CD4-positive, alpha-beta T cell treated with Interleukin-10 for 1 hour (primary cell): ENCODE results near the gene PSMC5.
"Not testable (repeated sequence)": the region's sequence is repeated elsewhere in the genome, so short reads cannot be mapped to it uniquely, and the experiment has no call there.

ENCODE experiments used
- DNase-seq: peaks from one replicate; pipeline ENCODE4 v3.0.0-alpha.2; 2020

Gene PSMC5

DNA sequence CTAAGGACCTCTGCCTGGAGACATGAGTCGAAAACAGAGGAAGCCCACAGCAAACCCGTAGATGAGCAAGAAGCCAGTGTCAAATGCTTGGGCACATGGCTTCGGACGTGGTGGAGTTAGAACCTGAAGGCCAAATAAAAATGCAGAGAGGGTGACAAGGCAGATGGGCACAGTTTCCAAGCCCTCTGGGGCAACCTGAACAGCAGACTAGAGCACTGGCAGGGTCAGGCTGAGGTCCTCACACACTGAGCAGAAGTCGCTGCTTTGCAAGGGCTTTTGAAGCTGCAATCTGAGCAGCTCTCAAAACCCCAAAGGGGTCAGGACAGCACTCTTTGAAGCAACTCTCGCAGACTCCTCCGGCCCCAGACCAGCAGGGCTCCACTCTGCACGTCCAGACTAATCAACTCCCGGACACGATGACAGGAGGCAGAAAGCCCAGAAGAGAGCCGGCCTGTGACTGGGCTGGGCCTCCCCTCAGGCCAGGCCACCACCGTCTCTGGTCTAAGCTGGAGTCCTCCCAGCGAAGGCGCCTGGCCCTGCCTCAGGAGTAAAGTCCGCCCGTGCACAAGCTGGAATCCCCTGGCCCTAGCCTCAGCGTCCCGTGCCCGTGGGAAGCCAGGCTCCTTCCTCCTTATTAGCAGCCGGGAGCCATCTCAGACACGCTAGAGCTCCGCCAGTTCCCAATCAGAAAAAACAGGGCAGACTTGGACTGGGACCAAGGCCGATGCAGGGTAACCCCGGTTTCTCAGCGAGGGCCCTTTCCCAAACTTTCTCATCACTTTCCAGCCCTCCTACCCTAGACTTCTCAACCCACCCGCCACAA lies 14.3 kb downstream of the PSMC5 start:
- no peak for DNase-seq

DNA sequence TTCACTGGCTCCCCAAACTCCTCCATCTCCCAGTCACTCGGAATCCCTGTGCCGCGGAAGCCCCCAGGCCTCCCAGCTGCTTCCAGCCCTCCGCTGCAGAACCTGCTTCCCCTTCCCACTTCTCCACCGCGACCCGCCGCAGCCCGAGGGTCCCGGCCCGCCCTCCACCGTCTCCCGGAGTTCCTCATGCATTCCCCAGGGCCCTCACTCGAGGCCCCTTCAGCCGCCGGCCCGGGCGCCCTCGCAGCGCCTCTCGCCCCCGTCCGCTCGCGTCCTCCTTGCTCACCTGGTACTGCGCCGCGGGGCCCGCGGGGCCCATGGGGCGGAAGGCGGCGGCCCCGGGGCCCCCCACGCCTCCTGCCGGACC lies 14.9 kb downstream of the PSMC5 start:
- DNase-seq: no peak

DNA sequence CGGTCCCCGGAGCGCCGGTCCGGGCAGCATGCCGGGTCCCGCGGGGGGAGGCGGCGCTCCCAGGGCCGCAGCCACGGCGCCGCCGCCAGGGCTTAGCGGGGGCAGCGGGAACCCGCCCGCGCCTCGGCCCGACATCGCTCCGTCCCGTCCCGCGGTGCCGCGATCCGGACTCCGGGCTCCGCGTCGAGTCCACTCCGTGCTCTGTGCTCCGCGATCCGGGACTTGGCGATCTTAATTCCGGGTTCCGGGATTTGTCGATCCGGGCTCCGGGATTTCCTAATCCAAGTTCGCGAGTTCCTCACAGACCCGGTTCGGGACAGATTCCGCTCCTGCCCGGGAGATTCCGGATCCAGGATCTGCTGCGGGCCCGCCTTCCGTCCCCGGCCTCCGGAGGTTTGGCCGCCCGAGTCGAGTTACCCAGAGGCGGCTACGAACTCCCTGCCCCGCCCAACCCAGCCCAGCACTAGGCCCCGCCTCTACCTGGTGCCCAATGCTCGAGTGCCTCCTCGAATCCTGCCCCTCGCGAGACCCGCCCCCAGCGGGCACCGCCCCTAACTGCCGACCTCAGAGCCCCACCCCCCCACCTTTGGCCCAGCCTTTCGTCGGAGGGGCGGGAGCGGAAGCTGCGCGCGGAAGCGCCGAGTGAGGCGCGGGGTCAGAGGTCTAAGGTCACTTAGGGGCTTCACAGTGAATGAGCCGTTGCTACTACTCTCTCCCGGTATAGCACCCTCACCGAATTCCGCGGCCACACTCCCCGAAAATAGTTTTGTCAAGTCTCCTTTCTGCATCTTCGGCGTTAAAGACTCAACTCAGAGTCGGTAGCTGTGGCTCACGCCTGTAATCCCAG lies 15.5 kb downstream of the PSMC5 start, which contains the start of gene SMARCD2:
Gene SMARCD2 (minus strand): TSS at position 146 of the 847 bp plus-strand sequence. CDS start 11 bp downstream, at position 135.
- peak; percentile 99 for DNase-seq

DNA sequence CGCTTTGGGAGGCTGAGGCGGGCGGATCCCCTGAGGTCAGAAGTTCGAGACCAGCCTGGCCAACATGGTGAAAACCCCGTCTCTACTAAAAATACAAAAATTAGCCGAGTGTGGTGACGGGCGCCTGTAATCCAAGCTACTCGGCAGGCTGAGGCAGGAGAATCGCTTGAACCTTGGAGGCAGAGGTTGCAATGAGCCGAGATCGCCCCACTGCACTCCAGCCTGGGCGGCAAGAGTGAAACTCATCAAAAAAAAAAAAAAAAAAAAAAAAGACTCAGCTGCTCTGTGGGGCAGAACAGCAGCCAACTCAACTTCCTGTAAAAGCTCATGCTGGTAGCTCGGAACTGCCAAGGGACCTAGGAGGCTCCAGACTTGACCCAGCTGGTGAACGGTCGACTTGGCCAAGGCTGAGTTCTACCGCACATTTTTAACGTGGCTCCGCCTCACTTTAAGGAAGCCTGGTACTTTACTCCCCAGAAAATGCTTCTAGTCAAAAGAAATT lies 16.2 kb downstream of the PSMC5 start:
- peak; percentile 51 for DNase-seq

DNA sequence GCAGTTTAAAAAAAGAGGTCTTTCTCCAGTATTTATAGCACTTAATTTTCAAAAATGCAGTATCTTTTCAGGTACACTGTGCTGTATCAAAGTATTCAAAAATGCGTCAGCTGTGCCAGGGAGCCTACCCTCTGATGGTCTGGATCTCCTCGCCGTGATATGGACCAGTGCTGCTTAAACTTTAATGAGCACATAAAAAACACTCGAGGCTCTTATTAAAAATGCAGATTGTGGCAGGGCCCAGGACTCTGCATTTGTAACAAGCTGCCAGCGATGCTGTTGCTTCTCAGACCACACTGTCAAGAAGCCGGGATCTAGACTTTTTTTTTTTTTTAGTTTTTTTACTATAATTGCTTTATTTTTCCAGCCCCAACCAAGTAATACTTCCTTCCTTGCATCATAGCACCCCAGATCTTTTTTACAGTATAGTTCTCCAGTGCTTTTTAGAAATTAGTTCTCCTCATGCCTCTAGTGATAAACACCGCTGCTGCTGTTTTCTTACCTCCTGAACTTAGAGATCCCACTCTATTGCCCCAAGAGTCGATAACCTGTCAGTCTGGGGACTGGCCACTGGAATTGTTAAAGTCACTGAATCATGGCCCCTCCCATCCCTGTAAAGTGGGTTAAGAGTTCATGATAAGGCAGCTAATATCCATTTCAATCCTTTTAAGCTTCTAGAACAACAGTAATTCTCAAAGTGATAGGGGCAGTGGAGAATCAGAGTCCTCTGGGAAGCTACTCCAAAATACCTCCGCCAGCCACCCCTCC lies 16.9 kb downstream of the PSMC5 start:
- no peak for DNase-seq

DNA sequence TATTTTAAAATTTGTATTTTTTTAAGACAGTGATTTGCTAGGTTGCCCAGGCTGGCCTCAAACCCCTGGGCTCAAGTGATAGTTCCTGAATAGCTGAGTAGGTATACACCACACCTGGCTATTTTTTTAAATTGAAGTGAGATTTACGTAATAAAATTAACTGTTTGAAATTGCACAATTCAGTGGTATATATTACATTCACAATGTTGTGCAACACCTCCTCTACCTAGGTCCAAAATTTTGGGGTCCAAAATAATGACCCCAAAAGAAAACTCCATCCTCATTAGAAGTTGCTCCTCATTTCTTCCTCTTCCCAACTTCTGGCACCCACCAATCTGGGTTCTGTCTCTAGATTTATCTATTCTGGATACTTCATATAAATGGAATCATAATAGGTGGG lies 18.3 kb downstream of the PSMC5 start:
- no peak for DNase-seq

DNA sequence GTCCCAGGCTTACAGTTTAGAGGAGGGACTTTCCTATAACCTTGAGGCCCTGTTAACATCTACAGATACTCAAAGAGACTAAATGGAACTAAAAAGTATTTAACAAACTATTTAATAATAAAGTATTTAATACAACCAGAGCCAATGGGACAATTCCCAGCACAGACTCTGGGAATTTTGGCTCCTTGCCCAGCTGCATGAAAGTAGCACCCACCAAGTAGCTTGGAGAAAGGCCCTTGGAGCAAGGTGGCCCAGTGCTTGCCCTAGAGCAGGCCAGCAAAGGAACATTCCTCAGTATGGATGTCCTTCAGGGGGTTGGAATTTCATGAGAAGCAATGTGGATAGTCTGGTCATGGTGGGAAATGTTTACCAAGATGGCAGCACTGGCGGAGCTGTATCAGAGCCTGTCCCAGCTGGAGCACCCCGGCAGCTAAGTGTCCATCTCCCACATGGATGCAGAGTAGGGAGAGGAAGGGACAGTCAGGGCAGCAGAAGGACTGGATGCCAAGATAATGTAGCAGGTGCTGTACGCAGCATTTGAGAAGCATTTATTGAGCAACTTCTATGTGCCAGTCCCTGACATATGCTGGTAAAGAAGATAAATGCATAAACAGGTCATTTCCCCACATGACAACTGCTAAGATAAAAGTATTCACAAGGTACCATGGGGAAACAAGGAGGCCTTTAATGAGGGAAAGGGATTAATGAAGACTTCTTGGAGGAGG lies 20.5 kb downstream of the PSMC5 start:
- no peak for DNase-seq

DNA sequence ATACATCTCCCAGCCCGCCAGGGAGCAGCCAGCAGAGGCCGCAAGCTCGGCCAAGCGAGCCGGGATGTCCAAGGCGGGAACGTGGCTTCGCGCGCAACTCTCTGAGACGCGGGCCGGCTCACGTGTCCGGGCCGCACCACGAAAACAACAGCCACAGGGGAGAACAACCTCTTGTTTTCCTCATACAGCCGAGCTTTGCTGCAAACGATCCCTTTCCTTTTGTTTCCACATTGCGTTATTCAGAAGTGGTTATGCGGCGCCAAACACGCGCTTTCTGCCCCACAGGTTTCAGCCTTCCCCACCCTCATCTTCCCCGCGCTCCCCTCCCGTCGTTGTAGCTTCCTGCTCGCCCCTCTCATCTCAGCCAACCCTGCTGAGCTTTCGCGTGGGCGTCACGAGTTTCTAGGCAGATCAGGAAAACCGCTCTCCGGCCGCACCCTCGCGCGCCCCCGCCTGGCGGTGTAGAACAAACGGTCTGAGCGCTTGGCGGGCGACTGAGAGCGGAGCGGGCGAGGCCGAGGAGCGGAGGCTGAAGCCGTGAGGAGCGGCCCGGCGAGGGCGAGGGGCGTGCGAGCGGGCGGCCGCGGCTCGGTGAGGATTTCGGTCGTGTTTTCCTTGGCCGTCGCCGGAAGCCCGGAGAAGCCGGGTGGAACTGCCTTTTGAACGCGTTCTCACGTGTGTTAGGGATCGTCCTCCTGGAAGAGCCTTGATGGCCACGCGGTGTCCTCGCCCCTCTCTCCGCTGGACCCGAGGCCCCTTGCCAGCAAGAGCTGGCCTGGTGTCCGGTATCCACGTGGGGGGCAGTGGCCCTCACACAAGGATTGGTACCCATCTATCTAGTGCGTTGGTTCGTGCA lies 21.8 kb downstream of the PSMC5 start:
- peak; percentile 95 for DNase-seq

DNA sequence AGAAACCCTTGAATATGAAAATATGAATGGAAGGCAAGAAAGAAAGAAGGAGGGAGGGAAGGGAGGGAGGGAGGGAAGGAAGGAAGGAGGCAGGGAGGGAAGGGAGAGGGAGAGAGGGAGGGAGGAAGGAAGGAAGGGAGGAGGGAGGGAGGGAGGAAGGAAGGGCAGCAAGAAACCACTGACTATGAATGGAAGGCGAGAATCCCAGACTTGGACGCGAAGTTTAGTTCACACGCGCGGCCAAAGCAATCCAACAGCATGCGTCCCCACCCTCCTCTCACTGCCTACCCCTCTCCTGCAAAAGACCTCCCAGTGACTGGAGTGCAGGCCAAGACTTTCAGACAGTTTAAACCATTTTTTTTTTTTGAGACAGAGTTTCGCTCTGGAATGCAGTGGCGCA lies 23.2 kb downstream of the PSMC5 start:
- no peak for DNase-seq

DNA sequence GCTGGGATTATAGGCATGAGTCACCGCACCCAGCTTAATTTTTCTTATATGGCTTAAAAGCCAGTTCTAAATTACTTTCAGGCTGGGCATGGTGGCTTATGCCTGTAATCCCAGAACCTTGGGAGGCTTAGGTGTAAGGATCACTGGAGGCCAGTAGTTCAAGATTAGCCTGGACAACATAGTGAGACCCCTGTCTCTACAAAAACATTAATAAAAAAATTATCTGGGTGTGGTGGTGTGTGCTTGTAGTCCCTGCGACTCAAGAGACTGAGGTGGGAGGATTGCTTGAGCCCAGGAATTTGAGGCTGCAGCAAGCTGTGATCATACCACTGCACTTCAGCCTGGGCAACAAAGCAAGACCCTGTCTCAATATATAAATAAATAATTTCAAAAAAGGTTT lies 26.0 kb downstream of the PSMC5 start:
- DNase-seq: no peak

DNA sequence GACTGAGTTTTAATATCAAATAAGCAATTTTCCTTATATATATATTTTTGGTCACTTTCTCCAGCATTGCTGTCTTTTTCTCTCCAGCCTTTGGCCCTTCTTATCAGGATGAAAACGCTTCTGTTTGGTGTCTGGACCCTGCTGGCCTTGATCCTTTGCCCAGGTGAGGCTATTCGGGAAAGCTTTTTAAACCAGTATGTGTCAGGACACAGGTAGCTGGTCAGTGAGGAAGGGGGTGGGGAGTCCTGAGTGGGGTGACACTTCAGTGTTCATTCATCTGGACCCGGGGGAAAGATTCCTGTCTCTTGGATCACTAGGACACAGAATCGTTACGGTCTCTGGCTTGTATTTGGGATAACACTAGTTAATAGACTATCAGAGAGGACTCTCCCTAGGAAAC lies 27.5 kb downstream of the PSMC5 start:
- DNase-seq: no peak

DNA sequence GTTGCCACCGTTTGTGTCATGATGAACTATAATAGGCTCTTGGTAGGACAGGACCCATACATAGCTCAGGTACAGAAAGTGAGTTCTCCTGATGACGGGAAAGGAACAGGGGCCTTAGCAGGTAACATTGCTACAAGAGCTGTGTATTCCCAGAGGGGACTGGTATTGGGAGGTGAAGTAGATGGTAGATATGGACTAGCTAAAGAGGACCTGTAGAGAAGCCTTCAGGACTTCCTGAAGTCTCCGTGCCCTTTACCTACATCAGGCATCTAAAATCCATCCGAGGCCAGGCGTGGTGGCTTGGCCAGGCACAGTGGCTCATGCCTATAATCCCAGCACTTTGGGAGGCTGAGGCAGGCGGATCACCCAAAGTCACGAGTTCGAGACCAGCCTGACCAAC lies 28.0 kb downstream of the PSMC5 start:
- no peak for DNase-seq

DNA sequence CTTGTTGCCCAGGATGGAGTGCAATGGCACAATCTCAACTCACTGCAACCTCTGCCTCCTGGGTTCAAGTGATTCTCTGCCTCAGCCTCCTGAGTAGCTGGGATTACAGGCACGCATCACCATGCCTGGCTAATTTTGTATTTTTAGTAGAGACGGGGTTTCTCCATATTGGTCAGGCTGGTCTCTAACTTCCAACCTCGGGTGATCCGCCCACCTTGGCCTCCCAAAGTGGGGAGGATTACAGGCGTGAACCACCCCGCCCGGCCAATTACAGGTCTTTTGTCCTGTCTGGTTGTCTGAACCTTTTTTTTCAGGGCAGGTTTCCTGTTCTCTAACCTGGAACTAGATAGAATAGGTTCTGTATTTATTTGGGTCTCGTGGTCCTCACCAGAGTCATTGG lies 29.2 kb downstream of the PSMC5 start:
- not testable (repeated sequence) for DNase-seq

DNA sequence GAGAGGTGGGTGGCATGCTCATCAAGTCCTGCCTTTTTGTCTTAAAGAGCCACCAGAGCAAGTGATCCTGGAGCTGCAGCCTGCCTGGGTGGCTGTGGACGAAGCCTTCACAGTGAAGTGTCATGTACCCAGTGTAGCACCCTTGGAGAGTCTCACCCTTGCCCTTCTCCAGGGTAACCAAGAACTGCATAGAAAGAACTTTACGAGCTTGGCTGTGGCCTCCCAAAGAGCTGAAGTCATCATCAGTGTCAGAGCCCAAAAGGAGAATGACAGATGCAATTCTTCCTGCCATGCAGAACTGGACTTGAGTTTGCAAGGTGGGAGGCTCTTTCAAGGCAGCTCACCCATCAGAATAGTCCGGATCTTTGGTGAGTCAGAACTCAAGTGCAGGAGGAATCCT lies 32.0 kb downstream of the PSMC5 start:
- no peak for DNase-seq

DNA sequence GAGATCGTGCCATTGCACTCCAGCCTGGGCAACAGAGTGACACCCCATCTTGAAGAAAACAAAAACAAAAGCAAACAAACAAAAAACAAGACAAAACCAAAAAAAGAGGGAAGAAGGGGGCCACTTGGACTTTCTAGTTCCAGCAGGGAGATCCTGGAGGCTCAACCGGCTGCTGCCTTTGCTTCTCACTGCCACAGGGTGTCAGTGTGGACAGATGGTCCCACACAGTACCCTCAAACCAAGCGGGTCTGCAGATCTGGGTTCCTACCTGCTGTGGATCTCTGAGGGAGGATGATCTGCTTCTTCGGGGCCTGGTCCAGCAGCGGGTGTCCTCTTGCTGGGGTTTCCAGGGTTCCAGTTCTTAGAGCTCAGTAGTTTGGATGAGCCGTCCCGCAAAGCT lies 39.4 kb downstream of the PSMC5 start:
- DNase-seq: not testable (repeated sequence)

DNA sequence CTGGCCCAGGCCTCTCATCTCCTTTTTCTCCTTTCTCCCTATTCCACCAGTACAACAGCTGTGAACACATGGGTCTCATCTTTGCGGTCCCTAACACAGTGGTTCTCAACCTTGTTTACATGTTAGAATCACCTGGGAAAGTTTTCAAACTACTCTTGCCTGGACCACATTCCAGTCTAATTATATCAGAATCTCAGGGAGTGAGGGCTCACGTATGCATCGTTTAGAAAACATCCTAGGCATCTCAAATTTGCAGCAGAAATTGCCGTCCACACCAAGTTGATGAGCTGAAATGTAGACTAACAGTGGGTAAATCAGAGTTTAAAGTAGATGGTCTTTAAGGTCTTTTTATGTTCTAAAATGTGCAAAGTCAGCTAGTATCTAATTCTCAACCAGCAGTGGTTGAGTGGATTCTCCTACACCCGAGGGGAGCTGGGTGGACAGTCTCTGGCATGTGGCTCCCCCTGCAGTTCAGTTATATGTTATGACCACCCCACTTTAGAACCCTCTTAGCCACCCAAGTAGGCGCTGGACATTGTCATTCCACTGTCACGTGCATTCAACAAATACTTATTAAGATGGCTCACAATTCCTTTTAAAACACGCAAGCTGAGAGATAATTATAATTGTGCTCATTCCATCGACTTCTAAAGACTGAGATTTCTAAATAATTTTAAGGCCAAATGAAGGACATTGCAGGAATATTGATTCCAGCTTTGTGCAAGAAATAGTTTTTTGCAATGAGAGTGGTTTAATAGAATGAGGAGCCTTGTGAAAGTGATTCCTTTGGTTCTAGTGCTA lies 42.5 kb downstream of the PSMC5 start:
- not testable (repeated sequence) for DNase-seq

DNA sequence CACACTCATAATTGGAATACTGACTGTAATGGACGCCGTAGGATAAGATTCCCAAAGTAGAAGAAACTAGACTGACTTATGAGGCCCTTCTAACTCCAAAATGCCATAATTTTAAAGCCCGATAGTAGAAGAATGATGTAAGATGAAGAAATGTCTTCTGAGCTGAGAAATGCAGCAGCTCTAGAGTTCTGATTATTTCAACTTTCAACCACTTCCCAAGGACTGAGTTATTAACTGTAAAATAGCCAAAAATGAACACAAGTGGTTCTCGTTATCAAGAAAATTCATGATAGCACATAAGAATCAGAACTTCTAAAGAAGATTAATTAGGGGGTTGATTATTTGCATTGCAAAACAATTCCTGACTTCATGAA lies 43.0 kb downstream of the PSMC5 start:
- DNase-seq: not testable (repeated sequence)

DNA sequence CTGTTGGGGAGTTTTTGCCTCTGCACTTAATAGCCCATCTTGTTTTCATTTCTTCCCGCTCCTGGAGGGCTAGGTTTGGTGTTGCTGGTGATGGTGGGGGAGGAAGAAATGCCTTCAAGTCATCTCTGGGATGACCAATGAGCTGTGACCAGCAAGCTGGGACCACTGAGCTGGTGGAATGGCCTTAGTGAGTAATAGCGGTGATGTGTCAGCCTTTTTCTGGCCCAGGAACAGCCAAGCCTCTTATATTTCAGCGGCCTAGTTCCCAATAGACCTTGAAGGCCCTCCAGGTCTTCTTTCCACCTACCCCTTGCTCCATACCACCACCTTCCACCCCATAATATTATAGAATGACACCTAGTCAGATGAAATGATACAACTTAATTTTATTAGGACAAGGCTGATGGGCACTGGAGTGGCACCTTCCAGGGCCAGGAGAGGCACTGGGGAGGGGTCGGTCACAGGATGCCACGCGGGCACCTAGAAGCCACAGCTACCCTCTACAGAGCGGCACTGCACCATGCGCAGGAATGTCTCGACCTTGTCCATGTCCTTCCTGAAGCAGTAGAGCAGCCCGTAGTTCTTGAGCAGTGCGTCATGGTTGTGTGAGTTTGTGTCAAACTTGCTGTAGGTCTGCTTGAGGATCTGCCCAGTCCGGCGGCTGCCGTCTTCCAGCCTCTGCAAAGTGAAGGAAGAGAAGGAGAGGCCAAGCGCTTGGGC lies 44.6 kb downstream of the PSMC5 start:
- not testable (repeated sequence) for DNase-seq

DNA sequence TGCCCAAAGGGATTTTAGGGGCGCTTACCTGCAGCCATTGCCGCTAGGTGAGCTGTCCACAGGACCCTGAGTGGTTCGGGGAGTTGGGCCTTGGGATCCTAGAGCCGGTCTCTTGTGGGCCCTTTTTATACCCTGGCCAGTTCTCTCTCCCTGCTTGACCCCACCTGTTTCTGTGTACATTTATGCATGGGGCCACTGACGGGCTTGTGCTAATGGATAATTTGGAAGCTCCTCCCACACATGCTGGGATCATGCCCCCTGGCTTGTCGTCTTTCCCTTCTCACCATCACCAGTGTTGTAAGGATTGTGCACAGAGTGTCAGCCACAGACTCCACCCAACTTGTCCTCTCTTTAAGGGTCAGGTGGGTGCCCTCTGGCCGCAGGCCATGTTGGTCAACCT lies 46.3 kb downstream of the PSMC5 start, which contains the start of gene CSH2:
Gene CSH2 (minus strand): TSS at position 101 of the 400 bp plus-strand sequence. CDS start 63 bp downstream, at position 38.
- DNase-seq: not testable (repeated sequence)
